Measurements from ENCODE around the gene TGFB1I1.
"Not testable (repeated sequence)": the region's sequence is repeated elsewhere in the genome, so short reads cannot be mapped to it uniquely, and the experiment has no call there.

Gene TGFB1I1

GRCh38 chr16:31522071-31522470 is 50.1 kb downstream of the TGFB1I1 start:
- no peak for DNase-seq (ENCODE audit: low read depth)
- TF ChIP-seq MAX (IDR thresholded peaks at IDR 0.05; ENCODE audit: low read depth, low read length) (no peak), MYC (IDR thresholded peaks at IDR 0.05; ENCODE audit: low read depth, low read length) (no peak), POLR2A (IDR thresholded peaks at IDR 0.05; ENCODE audit: extremely low read depth, insufficient read length) (no peak), CTCF (IDR thresholded peaks at IDR 0.05; ENCODE audit: low read depth, low read length) (no peak)
- no peak overlapping the region for H3K4me3 ChIP-seq (ENCODE audit: low read depth, low read length)

- not testable (repeated sequence) for DNase-seq (ENCODE audit: low read depth); H3K4me3 ChIP-seq (ENCODE audit: low read depth, low read length)
These were observed 51.8 kb downstream of the TGFB1I1 start for GRCh38 chr16:31523768-31524167.

DNA sequence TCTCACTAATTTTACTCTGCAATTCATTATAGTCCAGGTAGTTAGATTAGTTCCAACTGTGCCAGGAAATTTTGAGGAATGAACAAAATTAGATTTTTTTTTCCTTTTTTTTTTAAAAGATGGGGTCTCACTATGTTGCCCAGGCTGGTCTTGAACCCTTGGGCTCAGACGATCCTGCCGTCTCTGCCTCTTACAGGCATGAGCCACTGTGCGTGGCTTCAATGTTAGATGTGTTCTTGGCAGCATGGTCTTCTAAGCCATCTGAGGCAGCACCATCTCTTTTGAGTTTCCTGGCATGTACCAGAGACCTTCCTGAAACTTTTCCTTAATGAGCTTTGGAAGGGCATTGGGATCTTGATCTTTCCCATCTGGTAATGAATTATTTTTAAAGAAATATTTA is 53.2 kb downstream of the TGFB1I1 start:
- TF ChIP-seq MAX (IDR thresholded peaks at IDR 0.05; ENCODE audit: low read depth, low read length) = no peak
- no peak for TF ChIP-seq POLR2A (IDR thresholded peaks at IDR 0.05; ENCODE audit: extremely low read depth, insufficient read length)
- no peak for TF ChIP-seq MYC (IDR thresholded peaks at IDR 0.05; ENCODE audit: low read depth, low read length)
- TF ChIP-seq CTCF (IDR thresholded peaks at IDR 0.05; ENCODE audit: low read depth, low read length) = no peak
- no peak overlapping the region for H3K4me3 ChIP-seq (ENCODE audit: low read depth, low read length)
- no peak for DNase-seq (ENCODE audit: low read depth)
